Measurements from ENCODE around the gene TM2D3.

Gene TM2D3

DNA sequence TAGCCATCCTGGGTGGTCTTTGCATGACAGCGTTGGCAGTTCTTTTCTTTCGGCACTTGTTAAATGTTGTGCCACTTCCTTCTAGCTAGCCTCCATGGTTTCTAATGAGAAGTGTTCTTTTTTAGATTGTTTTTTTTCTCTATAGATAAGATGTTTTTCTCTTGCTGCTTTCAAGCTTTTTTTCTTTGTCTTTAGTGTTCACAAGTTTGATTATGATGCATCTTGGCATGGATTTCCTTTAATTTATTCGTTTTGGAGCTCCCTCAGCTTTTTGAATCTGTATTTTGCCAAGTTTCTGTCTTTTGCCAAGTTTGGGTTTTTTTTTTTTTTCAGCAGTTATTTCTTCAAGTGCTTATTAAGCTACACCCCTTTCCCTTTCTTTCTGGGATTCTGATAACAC is 53.1 kb downstream of the TM2D3 start:
- DNase-seq: no peak

DNA sequence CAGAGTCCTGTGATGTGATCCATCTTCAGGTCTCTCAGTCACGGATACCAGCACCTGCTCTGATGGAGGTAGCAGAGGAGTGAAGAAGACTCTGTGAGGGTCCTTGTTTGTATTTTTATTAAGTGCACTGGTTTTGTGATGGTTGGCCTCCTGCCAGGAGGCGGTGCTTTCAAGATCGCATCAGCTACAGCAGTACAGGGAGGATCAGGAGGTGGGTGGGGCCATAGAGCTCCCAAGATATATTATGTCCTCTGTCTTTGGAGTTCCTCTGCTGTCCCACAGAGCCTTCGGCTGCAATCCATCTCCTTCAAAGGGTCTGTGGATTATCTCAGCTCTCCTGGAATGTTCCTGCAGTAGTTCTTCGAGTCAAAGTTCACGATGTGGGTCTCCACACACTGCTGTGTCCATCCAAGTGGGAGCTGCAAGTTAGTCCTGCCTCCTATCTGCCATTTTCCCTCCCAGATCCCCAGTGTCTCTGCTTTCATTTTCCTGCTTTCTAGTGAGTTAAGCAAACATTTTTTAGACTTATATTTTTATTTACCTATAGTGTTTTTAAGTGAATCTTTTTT is 54.7 kb downstream of the TM2D3 start:
- no peak for DNase-seq

DNA sequence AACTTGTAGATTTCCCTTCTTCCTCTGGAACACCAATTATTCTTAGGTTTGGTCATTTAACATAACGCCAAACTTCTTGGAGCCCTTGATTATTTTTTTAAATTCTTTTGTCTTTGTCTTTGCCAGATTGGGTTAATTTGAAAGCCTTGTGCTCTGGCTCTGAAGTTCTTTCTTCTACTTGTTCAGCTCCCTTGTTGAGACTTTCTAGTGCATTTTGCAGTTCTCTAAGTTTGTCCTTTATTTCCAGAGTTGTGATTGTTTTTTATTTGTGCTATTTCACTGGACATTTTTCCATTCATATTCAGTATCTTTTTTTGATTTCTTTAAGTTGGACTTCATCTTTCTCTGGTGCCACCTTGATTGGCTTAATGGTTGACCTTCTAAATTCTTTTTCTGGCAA is 55.5 kb downstream of the TM2D3 start:
- DNase-seq: no peak
